Testis (tissue), 2 donors: ENCODE data around the gene MND1.

ENCODE experiments used
- POLR2A ChIP-seq: fragments of 450-650 bp; IDR thresholded peaks from one replicate; pipeline ENCODE4 v1.6.1; 2017; ENCODE audit warnings: antibody characterized with exemption, mild to moderate bottlenecking, moderate library complexity
- TF ChIP-seq, protein P1 (sequence below), 3 experiments: fragments of 450-650 bp in 2 of 3; fragments of 200-600 bp in 1 of 3; sonication (generic) in 1 of 3; IDR thresholded peaks; one replicate each; pipeline ENCODE4 v1.5.1; 2016 to 2019; ENCODE audit warnings: antibody characterized with exemption in 3 of 3, mild to moderate bottlenecking in 2 of 3, moderate library complexity in 1 of 3

DNA sequence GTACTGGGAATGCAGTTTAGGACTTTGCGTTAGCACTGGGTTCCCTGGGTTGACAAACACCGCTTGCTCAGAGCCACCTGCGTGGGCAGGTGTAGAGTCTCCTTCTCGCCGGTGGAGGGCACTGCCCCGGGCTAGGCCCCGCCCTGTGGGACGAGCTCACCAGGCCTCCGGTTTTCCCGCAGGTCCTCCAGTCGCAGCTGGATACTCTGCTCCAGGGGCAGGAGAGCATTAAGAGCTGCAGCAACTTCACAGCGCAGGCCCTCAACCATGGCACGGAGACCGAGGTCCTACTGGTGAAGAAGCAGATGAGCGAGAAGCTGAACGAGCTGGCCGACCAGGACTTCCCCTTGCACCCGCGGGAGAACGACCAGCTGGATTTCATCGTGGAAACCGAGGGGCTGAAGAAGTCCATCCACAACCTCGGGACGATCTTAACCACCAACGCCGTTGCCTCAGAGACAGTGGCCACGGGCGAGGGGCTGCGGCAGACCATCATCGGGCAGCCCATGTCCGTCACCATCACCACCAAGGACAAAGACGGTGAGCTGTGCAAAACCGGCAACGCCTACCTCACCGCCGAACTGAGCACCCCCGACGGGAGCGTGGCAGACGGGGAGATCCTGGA, 49.2 kb upstream of the MND1 start:
- TF ChIP-seq POLR2A = no peak
- TF ChIP-seq, protein P1, sequence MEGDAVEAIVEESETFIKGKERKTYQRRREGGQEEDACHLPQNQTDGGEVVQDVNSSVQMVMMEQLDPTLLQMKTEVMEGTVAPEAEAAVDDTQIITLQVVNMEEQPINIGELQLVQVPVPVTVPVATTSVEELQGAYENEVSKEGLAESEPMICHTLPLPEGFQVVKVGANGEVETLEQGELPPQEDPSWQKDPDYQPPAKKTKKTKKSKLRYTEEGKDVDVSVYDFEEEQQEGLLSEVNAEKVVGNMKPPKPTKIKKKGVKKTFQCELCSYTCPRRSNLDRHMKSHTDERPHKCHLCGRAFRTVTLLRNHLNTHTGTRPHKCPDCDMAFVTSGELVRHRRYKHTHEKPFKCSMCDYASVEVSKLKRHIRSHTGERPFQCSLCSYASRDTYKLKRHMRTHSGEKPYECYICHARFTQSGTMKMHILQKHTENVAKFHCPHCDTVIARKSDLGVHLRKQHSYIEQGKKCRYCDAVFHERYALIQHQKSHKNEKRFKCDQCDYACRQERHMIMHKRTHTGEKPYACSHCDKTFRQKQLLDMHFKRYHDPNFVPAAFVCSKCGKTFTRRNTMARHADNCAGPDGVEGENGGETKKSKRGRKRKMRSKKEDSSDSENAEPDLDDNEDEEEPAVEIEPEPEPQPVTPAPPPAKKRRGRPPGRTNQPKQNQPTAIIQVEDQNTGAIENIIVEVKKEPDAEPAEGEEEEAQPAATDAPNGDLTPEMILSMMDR (IDR thresholded peaks at IDR 0.05) = no peak
